Gastrocnemius medialis (tissue), 4 donors: ENCODE data around the gene MYLK2. TPM values are rescaled to one million over a fixed set of nuclear protein-coding genes. Genes with fewer than 3 reads are reported as not detected.
A peak's percentile ranks its signal among the peaks of the same experiment; 100 is the strongest.

ENCODE experiments used
- ATAC-seq, 2 donors: fragments of 150-250 bp; one replicate each; pipeline ENCODE4 v1.9.1; 2016
- DNase-seq, 2 donors: peaks; one replicate each; pipeline ENCODE4 v3.0.0-alpha.2; 2019
- H3K27ac ChIP-seq, 4 donors: fragments of 200-600 bp; sonication (generic); 1 replicate in 1 of 4; 2 replicates in 3 of 4; pipeline ENCODE4 v1.5.1; 2016 to 2018; ENCODE audit warnings: mild to moderate bottlenecking in 2 of 4, moderate library complexity in 1 of 4
- H3K27me3 ChIP-seq, 3 donors: fragments of 200-600 bp; sonication (generic) in 2 of 3; 1 replicate in 1 of 3; 2 replicates in 2 of 3; pipeline versions ENCODE4 v1.5.1 to v1.6.0; 2016 to 2019; ENCODE audit warnings: mild to moderate bottlenecking in 1 of 3, moderate library complexity in 1 of 3
- H3K36me3 ChIP-seq, 2 donors: fragments of 200-600 bp; sonication (generic) in 1 of 2; one replicate each; pipeline ENCODE4 v1.5.1; 2017 to 2018
- H3K4me1 ChIP-seq, 2 donors: fragments of 200-600 bp; sonication (generic) in 1 of 2; one replicate each; pipeline ENCODE4 v1.5.1; 2016 to 2017; ENCODE audit warnings: mild to moderate bottlenecking in 2 of 2
- H3K4me3 ChIP-seq, 4 donors: fragments of 200-600 bp; sonication (generic) in 3 of 4; 1 replicate in 1 of 4; 2 replicates in 3 of 4; pipeline ENCODE4 v1.5.1; 2016 to 2019; ENCODE audit warnings: mild to moderate bottlenecking in 2 of 4
- H3K9me3 ChIP-seq, 3 donors: fragments of 200-600 bp; sonication (generic) in 2 of 3; 1 replicate in 1 of 3; 2 replicates in 2 of 3; pipeline ENCODE4 v1.5.1; 2016 to 2019
- POLR2A ChIP-seq, 2 donors: fragments of 450-650 bp; IDR thresholded peaks; one replicate each; pipeline ENCODE4 v1.6.1; 2017; ENCODE audit warnings: antibody characterized with exemption in 2 of 2, mild to moderate bottlenecking in 2 of 2, moderate library complexity in 2 of 2
- in situ Hi-C, 4 donors: fragments of 200-750 bp; cut with MboI; loops; one replicate each; pipeline versions ENCODE4 v1.15.0 to v1.8.0; 2017; ENCODE audit warnings: low sequenced_read_pairs in 4 of 4
- intact Hi-C: fragments of 100-400 bp; cut with DNase I; formaldehyde crosslinking; loops from one replicate; pipeline ENCODE4 v1.15.1; 2023; ENCODE audit warnings: low total_unique reads
- total RNA-seq, 4 donors: library from RNA; depleted of rRNA; stranded (reverse); fragments of >200 nt; gene quantifications; one replicate each; pipeline versions ENCODE4 v1.1.0 to v1.2.3, GENCODE V29; 2016
- TF ChIP-seq, protein P1 (sequence below), 5 experiments: fragments of 450-650 bp in 3 of 5; fragments of 200-600 bp in 2 of 5; sonication (generic) in 2 of 5; IDR thresholded peaks in 4 of 5; conservative IDR thresholded peaks in 1 of 5; 1 replicate in 4 of 5; 2 replicates in 1 of 5; pipeline ENCODE4 v1.5.1; 2016 to 2019; ENCODE audit warnings: antibody characterized with exemption in 5 of 5, mild to moderate bottlenecking in 3 of 5, moderate library complexity in 3 of 5

The MYLK2 gene
- total RNA-seq, 4 donors from 2014 or later, result 17.2 to 255 (median 88.4) TPM

DNA sequence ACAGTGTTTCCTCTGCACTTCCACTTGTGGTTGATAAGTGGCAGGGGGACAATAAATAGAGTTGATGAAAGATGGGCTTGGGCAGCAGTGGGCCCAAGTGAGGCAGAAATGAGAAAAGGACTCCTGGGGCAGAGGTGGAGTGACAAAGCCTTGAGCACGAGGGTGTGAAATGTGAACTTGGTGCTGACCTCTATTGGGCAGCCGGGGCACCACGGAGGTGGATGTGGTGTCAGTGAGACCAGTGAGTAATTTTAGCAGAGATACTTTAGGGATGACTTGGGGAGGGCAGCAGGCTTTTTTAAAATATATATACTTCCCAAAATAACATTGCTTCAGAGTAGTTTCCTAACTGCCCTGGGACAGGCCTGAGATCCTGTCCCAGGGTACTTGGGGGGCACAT lies 30.6 kb upstream of the MYLK2 start:
- no peaks in the 10 kb centered on the region for H3K9me3 ChIP-seq
- peak overlapping the region in 2 of 4 donors; percentile 29 to 65 for H3K27ac ChIP-seq
- no peak overlapping the region for H3K4me3 ChIP-seq
- in situ Hi-C loops (no loop called here), intact Hi-C loops (loop anchor here (5.0 kb wide), 1 partner anchor 41 kb away; no protein-coding TSS in a partner anchor)
- ATAC-seq, result peak; percentile 90 to 97
- H3K4me1 ChIP-seq, result peaks cover 0 to 6% of the 10 kb centered on the region in 2 donors
- DNase-seq, result peak; percentile 11 to 62
- TF ChIP-seq POLR2A (IDR thresholded peaks at IDR 0.05), result no peak
- TF ChIP-seq, protein P1, sequence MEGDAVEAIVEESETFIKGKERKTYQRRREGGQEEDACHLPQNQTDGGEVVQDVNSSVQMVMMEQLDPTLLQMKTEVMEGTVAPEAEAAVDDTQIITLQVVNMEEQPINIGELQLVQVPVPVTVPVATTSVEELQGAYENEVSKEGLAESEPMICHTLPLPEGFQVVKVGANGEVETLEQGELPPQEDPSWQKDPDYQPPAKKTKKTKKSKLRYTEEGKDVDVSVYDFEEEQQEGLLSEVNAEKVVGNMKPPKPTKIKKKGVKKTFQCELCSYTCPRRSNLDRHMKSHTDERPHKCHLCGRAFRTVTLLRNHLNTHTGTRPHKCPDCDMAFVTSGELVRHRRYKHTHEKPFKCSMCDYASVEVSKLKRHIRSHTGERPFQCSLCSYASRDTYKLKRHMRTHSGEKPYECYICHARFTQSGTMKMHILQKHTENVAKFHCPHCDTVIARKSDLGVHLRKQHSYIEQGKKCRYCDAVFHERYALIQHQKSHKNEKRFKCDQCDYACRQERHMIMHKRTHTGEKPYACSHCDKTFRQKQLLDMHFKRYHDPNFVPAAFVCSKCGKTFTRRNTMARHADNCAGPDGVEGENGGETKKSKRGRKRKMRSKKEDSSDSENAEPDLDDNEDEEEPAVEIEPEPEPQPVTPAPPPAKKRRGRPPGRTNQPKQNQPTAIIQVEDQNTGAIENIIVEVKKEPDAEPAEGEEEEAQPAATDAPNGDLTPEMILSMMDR (IDR thresholded peaks at IDR 0.05 in 4 of 5, conservative IDR thresholded peaks at IDR 0.05 in 1 of 5), result no peak
- no peaks in the 10 kb centered on the region for H3K36me3 ChIP-seq
- no peaks in the 10 kb centered on the region for H3K27me3 ChIP-seq

GRCh38 chr20:31790401-31790800 lies 28.8 kb upstream of the MYLK2 start:
- in situ Hi-C loops, result no loop called here

DNA sequence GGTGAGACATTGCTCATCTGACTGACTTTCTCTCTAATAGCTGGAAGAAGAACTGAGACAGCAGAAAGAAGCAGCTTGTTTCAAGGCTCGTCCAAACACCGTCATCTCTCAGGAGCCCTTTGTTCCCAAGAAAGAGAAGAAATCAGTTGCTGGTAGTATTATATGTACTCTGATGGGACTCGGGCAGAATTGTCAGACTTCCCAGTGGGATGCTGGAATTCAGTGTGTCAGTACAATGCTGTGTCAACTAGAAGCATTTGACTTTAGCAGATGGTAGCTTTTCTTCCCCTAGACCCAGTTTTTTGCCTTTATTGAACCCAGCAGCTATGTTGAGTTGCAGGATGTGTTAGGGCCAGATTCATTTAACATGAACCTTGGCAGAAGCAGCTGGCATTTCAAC lies 21.8 kb upstream of the MYLK2 start:
- H3K9me3 ChIP-seq, result no peaks in the 10 kb centered on the region
- in situ Hi-C loops (no loop called here), intact Hi-C loops (no loop called here)
- ATAC-seq, result no peak
- no peak overlapping the region for H3K27ac ChIP-seq
- H3K36me3 ChIP-seq, result no peaks in the 10 kb centered on the region
- no peaks in the 10 kb centered on the region for H3K27me3 ChIP-seq
- H3K4me1 ChIP-seq, result no peaks in the 10 kb centered on the region
- no peak overlapping the region for H3K4me3 ChIP-seq
- no peak for DNase-seq
- no peak for TF ChIP-seq POLR2A (IDR thresholded peaks at IDR 0.05)
- TF ChIP-seq, protein P1 (IDR thresholded peaks at IDR 0.05 in 4 of 5, conservative IDR thresholded peaks at IDR 0.05 in 1 of 5), result no peak

More at GRCh38 chr20:31790401-31790800, 28.8 kb upstream of the MYLK2 start:
- Histone ChIP-seq H3K4me3 (no peak overlapping the region), H3K9me3 (no peaks in the 10 kb centered on the region), H3K4me1 (peaks cover 0 to 6% of the 10 kb centered on the region in 2 donors), H3K36me3 (no peaks in the 10 kb centered on the region), H3K27me3 (no peaks in the 10 kb centered on the region), H3K27ac (no peak overlapping the region)
- TF ChIP-seq POLR2A (IDR thresholded peaks at IDR 0.05), result no peak
- TF ChIP-seq, protein P1 (IDR thresholded peaks at IDR 0.05 in 4 of 5, conservative IDR thresholded peaks at IDR 0.05 in 1 of 5), result no peak
- intact Hi-C loops, result no loop called here
- DNase-seq (no peak), ATAC-seq (no peak)

GRCh38 chr20:31801508-31801907 lies 17.6 kb upstream of the MYLK2 start:
- TF ChIP-seq, protein P1 (IDR thresholded peaks at IDR 0.05 in 4 of 5, conservative IDR thresholded peaks at IDR 0.05 in 1 of 5), result no peak
- no peak for TF ChIP-seq POLR2A (IDR thresholded peaks at IDR 0.05)
- in situ Hi-C loops (loop anchor here in 1 of 4 donors (25.0 kb wide), 1 partner anchor 139 kb away; no protein-coding TSS in a partner anchor), intact Hi-C loops (no loop called here)
- H3K27me3 ChIP-seq, result no peaks in the 10 kb centered on the region
- H3K9me3 ChIP-seq, result no peaks in the 10 kb centered on the region
- no peak overlapping the region for H3K27ac ChIP-seq
- no peak overlapping the region for H3K4me3 ChIP-seq
- no peaks in the 10 kb centered on the region for H3K36me3 ChIP-seq
- ATAC-seq, result no peak
- DNase-seq, result no peak
- peaks cover 17 to 18% of the 10 kb centered on the region in 2 donors for H3K4me1 ChIP-seq
